ENCODE measurements around the gene NEURL2.

Gene NEURL2

GRCh38 chr20:45867136-45867818, 23.7 kb downstream of the NEURL2 start:
- DNase-seq: no peak

- no peak for DNase-seq
Observed at GRCh38 chr20:45866454-45866853, 24.6 kb downstream of the NEURL2 start.

- DNase-seq: no peak
Observed at GRCh38 chr20:45863543-45864470, 27.2 kb downstream of the NEURL2 start.

DNA sequence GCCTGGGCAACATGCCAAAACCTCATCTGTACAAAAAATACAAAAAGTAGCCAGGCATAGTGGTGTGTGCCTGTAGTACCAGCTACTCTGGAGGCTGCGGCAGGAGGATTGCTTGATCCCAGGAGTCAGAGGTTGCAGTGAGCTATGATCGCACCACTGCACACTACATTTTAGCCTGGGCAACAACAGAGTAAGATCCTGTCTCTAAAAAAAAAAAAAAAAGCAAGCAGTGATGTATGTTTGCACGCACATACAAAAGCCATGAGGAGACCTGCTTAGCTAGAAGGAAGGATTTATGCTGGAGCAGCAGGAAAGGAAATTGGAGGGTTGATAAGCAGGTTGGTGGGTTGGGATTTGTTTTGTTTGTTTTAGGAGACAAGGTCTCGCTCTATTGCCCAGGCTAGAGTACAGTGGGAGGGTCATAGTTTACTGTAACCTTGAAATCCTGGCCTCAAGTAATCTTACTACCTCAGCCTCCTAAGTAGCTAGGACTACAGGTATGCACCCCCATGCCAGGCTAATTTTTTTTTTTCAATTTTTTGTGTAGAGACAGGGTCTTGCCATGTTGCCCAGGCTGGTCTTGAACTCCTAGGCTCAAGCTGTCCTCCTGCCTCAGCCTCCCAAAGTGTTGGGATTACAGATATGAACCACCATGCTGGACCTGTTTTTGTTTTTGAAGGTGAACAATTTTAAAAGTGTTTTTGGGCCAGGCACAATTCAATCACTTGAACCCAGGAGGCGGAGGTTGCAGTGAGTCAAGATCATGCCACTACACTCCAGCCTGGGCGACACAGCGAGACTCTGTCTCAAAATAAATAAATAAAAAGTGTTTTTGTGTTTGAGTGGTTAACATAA, 29.6 kb downstream of the NEURL2 start:
- DNase-seq: no peak

- DNase-seq: no peak
Observed at GRCh38 chr20:45860560-45861220, 30.3 kb downstream of the NEURL2 start.

- no peak for DNase-seq
Observed at GRCh38 chr20:45859916-45860315, 31.1 kb downstream of the NEURL2 start.

GRCh38 chr20:45857882-45858216, 33.2 kb downstream of the NEURL2 start:
- DNase-seq: no peak

GRCh38 chr20:45857114-45857881, 33.7 kb downstream of the NEURL2 start, which contains the start of the genes ACOT8 and ZSWIM3:
Gene ACOT8, minus strand, starts transcription at chr20:45857392. Its CDS starts 77 bp downstream, at chr20:45857315.
Gene ZSWIM3, plus strand, starts transcription at chr20:45857614. Its CDS starts 212 bp downstream, at chr20:45857826.
- peak; percentile 99 for DNase-seq

- no peak for DNase-seq
Observed at GRCh38 chr20:45853484-45853883, 37.5 kb downstream of the NEURL2 start.

GRCh38 chr20:45852326-45852725, 38.7 kb downstream of the NEURL2 start:
- DNase-seq: no peak

GRCh38 chr20:45851501-45851900, 39.5 kb downstream of the NEURL2 start:
- no peak for DNase-seq

- no peak for DNase-seq
Observed at GRCh38 chr20:45850926-45851325, 40.1 kb downstream of the NEURL2 start.

GRCh38 chr20:45850238-45850637, 40.8 kb downstream of the NEURL2 start:
- no peak for DNase-seq

DNA sequence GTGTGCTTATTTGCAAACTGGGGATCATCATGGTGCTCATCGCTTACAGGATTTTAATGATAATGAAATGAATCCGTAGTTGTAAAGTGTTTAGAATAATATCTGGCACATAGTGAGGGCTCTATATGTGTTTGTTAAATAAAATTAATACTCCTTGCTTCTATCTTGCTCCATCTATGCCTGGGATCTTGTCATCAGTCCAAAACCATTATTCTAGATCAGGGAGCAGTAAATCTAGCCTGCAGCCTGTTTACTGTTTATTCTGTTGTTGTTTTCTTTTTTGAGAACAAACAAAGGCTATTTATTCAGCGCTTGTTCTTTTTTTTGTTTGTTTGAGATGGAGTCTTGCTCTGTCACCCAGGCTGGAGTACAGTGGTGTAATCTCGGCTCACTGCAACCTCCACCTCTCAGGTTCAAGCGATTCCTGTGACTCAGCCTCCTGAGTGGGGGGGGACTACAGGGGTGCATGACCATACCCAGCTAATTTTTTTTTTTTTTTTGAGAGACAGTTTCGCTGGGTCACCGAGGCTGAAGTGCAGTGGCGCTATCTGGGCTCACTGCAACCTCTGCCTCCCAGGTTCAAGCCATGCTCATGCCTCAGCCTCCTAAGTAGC, 41.9 kb downstream of the NEURL2 start:
- no peak for DNase-seq

- DNase-seq: no peak
Observed at GRCh38 chr20:45848421-45848820, 42.6 kb downstream of the NEURL2 start.

DNA sequence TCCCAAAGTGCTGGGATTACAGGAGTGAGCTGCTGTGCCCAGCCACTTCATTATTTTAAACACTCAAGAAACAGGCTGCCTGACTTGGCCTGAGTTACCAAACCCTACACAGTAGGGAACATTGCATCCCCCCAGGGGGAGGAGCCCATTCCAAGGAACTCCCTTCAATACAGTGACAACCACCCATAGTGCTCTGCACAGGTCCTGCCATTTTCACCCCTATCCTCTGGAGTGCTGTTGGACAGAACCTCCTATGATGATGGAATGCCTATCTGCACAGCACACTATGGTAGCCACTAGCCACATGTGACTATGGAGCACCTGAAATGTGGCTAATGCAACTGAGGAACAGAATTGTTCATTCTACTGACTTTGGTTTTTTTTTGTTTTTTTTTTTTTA, 45.6 kb downstream of the NEURL2 start:
- no peak for DNase-seq

GRCh38 chr20:45843506-45843905, 47.5 kb downstream of the NEURL2 start:
- no peak for DNase-seq

GRCh38 chr20:45842169-45842812, 48.7 kb downstream of the NEURL2 start:
- DNase-seq: no peak

GRCh38 chr20:45841407-45842129, 49.4 kb downstream of the NEURL2 start:
- no peak for DNase-seq

- DNase-seq: no peak
Observed at GRCh38 chr20:45840700-45841198, 50.3 kb downstream of the NEURL2 start.
